ENCODE measurements around the gene PCED1B.

DNA sequence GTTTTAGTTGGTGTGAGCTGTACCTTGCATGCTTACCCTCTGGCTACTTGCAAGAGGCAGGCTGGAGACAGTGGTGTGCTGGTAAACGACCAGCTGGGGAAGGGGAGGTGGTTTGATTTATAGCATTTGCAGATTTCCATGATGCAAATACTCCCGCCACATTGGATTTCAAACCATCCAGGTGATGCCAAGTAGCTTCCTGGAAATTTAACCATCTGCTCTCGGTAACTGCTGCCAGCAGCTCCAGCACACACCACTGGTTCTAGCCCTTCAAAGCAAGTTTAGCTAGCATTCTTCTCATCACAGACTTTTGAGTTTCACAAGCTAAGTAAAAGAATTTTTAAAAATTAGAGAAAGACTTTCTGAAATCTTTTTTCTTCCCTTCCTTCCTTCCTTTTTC lies 104.8 kb downstream of the PCED1B start:
- no peak for TF ChIP-seq CTCF (conservative IDR thresholded peaks at IDR 0.05 in 1 of 2, IDR thresholded peaks at IDR 0.05 in 1 of 2; ENCODE audit: extremely low read depth in 1 of 2, insufficient read depth in 1 of 2, low read depth in 1 of 2, low read length in 2 of 2)
- TF ChIP-seq EZH2 (IDR thresholded peaks at IDR 0.05; ENCODE audit: borderline replicate concordance, low read length) = no peak

Data from mammary epithelial cell (primary cell).